Common myeloid progenitor, CD34-positive (primary cell): ENCODE data around the gene PCDHB7.
"Not testable (repeated sequence)": the region's sequence is repeated elsewhere in the genome, so short reads cannot be mapped to it uniquely, and the experiment has no call there.

Experiments used
- CTCF ChIA-PET: fragments of 350-600 bp; sonication (Branson Sonifier 250); formaldehyde crosslinking; loops from one replicate; lab custom pipeline; 2021; ENCODE audit warnings: antibody characterized with exemption; lab: Charles Lee
- POLR2A ChIA-PET: fragments of 350-600 bp; sonication (Branson Sonifier 250); formaldehyde crosslinking; loops from one replicate; lab custom pipeline; 2021; ENCODE audit warnings: antibody characterized with exemption; lab: Charles Lee
- DNase-seq, 3 donors: peaks; one replicate each; pipeline versions ENCODE4 v3.0.0 to v3.0.0-alpha.2; 2013
- H3K27ac ChIP-seq, 2 experiments: 1 replicate in 1 of 2; 2 replicates in 1 of 2; pipeline ENCODE4 v1.7.0; 2013; ENCODE audit warnings: inconsistent platforms in 2 of 2, low read length in 2 of 2, mild to moderate bottlenecking in 2 of 2, low read depth in 1 of 2, moderate library complexity in 1 of 2; ENCODE audit not compliant: severe bottlenecking in 2 of 2, insufficient read depth in 1 of 2, poor library complexity in 1 of 2
- H3K27me3 ChIP-seq, 5 experiments: replicated peaks in 2 of 5; 1 replicate in 3 of 5; 2 replicates in 2 of 5; pipeline versions ENCODE4 v1.6.1 to v1.7.0; 2013; ENCODE audit warnings: low read length in 4 of 5, mild to moderate bottlenecking in 2 of 5, moderate library complexity in 2 of 5, inconsistent platforms in 1 of 5; ENCODE audit not compliant: insufficient read depth in 5 of 5, control insufficient read depth in 4 of 5
- H3K36me3 ChIP-seq, 4 experiments: 1 replicate in 2 of 4; 2 replicates in 2 of 4; pipeline versions ENCODE4 v1.6.1 to v1.7.0; 2013; ENCODE audit warnings: low read length in 3 of 4, control low read depth in 1 of 4, mild to moderate bottlenecking in 1 of 4; ENCODE audit not compliant: control insufficient read depth in 4 of 4, insufficient read depth in 4 of 4
- H3K4me1 ChIP-seq, 4 experiments: 1 replicate in 3 of 4; 2 replicates in 1 of 4; pipeline versions ENCODE4 v1.6.1 to v1.7.1; 2013; ENCODE audit warnings: low read length in 3 of 4, mild to moderate bottlenecking in 3 of 4, control low read depth in 1 of 4, inconsistent platforms in 1 of 4, moderate library complexity in 1 of 4; ENCODE audit not compliant: control insufficient read depth in 4 of 4, insufficient read depth in 4 of 4; ENCODE audit errors: control extremely low read depth in 1 of 4
- H3K4me3 ChIP-seq, 7 experiments: 1 replicate in 4 of 7; 2 replicates in 3 of 7; pipeline versions ENCODE4 v1.5.1 to v1.7.0; 2013; ENCODE audit warnings: mild to moderate bottlenecking in 7 of 7, low read length in 6 of 7, moderate library complexity in 6 of 7, inconsistent platforms in 2 of 7, low read depth in 2 of 7, control low read depth in 1 of 7; ENCODE audit not compliant: insufficient read depth in 4 of 7, control insufficient read depth in 1 of 7; ENCODE audit errors: extremely low read depth in 1 of 7
- H3K9me3 ChIP-seq, 5 experiments: 1 replicate in 4 of 5; 2 replicates in 1 of 5; pipeline versions ENCODE4 v1.6.1 to v1.7.1; 2013; ENCODE audit warnings: low read length in 4 of 5, mild to moderate bottlenecking in 2 of 5, inconsistent platforms in 1 of 5, low read depth in 1 of 5, moderate library complexity in 1 of 5; ENCODE audit not compliant: control insufficient read depth in 4 of 5, insufficient read depth in 2 of 5; ENCODE audit errors: control extremely low read depth in 1 of 5
- WGBS: methylation state at CpG from one replicate; pipeline ENCODE4 v1.1.5; 2013; ENCODE audit not compliant: insufficient coverage; 5-methylcytosine and 5-hydroxymethylcytosine counted together

The PCDHB7 gene

DNA sequence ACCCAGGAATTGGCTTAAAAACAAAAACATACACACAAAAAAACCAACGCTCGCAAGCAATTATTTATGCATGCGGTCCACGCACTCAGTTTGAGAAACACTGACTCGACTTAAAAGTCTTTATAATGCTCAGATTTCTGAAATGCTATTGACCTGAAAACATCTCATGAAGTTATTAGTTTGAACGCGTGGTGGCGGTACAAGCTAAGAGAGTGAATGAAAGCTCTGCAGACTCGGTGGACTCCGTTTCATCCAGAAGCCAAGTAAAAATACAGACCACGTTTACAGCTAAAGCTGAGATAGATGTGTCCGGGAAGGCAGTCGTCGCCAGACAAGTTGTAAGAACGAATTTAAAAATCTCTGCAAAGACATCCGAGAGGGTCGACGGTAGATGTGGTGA, 22.6 kb upstream of the PCDHB7 start, which contains the start of gene PCDHB6:
TSS of gene PCDHB6 (plus strand) at position 246 of the 400 bp plus-strand sequence. CDS start 201 bp downstream, outside the sequence.
- Histone ChIP-seq H3K4me1 (no peaks in the 10 kb centered on the region), H3K9me3 (peaks cover 1 to 27% (median 18%) of the 10 kb centered on the region in 5 experiments), H3K27me3 (peaks cover 5 to 28% (median 9%) of the 10 kb centered on the region in 5 experiments), H3K36me3 (no peaks in the 10 kb centered on the region), H3K4me3 (no peak within 1 kb of the TSS), H3K27ac (no peak within 1 kb of the TSS)
- DNase-seq, result peak in 2 of 3 donors; percentile 3 to 6
- ChIA-PET CTCF (no interaction called here), POLR2A (no interaction called here)
- whole genome bisulfite sequencing, result 19% methylated on average over 18 of the region's 18 CpGs

DNA sequence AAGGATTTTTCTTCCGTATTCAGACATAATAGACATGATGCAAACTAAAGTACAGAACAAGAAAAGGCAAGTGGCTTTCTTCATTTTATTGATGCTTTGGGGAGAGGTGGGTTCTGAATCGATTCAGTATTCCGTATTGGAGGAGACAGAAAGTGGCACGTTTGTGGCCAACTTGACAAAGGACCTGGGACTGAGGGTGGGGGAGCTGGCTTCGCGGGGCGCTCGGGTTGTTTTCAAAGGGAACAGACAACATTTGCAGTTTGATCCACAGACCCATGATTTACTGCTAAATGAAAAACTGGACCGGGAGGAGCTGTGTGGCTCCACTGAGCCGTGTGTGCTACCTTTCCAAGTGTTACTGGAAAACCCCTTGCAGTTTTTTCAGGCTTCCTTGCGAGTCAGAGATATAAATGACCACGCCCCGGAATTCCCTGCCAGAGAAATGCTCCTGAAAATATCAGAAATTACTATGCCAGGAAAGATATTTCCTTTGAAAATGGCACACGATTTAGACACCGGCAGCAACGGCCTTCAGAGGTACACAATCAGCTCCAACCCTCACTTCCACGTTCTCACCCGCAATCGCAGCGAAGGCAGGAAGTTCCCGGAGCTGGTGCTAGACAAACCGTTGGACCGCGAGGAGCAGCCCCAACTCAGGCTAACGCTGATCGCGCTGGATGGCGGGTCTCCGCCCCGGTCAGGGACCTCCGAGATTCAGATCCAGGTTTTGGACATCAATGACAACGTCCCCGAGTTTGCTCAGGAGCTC, 22.0 kb upstream of the PCDHB7 start:
- H3K4me1 ChIP-seq, result no peaks in the 10 kb centered on the region
- peaks cover 1 to 28% (median 21%) of the 10 kb centered on the region in 5 experiments for H3K9me3 ChIP-seq
- H3K36me3 ChIP-seq, result no peaks in the 10 kb centered on the region
- 42% methylated on average over 33 of the region's 33 CpGs for WGBS
- CTCF ChIA-PET, result no interaction called here
- peaks cover 5 to 28% (median 9%) of the 10 kb centered on the region in 5 experiments for H3K27me3 ChIP-seq
- no peak overlapping the region for H3K4me3 ChIP-seq
- no peak for DNase-seq
- H3K27ac ChIP-seq, result no peak overlapping the region
- POLR2A ChIA-PET, result no interaction called here

DNA sequence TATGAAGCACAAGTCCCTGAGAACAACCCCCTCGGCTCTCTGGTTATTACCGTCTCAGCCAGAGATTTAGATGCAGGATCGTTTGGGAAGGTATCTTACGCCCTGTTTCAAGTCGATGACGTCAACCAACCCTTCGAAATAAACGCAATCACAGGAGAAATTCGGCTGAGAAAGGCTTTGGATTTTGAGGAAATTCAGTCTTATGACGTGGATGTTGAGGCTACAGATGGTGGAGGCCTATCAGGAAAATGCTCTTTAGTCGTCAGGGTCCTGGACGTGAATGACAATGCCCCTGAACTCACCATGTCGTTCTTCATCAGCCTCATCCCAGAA, 21.5 kb upstream of the PCDHB7 start:
- H3K4me3 ChIP-seq, result no peak overlapping the region
- WGBS, result 27% methylated on average over 13 of the region's 13 CpGs
- ChIA-PET POLR2A (no interaction called here), CTCF (no interaction called here)
- H3K9me3 ChIP-seq, result peaks cover 1 to 33% (median 22%) of the 10 kb centered on the region in 5 experiments
- no peak overlapping the region for H3K27ac ChIP-seq
- no peaks in the 10 kb centered on the region for H3K4me1 ChIP-seq
- no peak for DNase-seq
- H3K36me3 ChIP-seq, result no peaks in the 10 kb centered on the region
- H3K27me3 ChIP-seq, result peaks cover 5 to 29% (median 9%) of the 10 kb centered on the region in 5 experiments

DNA sequence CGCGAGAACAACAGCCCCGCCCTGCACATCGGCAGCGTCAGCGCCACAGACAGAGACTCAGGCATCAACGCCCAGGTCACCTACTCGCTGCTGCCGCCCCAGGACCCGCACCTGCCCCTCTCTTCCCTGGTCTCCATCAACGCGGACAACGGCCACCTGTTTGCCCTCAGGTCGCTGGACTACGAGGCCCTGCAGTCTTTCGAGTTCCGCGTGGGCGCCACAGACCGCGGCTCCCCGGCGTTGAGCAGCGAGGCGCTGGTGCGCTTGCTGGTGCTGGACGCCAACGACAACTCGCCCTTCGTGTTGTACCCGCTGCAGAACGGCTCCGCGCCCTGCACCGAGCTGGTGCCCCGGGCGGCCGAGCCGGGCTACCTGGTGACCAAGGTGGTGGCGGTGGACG, 20.8 kb upstream of the PCDHB7 start:
- 24% methylated on average over 13 of the region's 41 CpGs for WGBS
- DNase-seq, H3K27ac ChIP-seq, CTCF ChIA-PET, H3K36me3 ChIP-seq, H3K4me3 ChIP-seq, H3K4me1 ChIP-seq, POLR2A ChIA-PET: not testable (repeated sequence)
- Histone ChIP-seq H3K9me3 (peaks cover 1 to 39% (median 28%) of the 10 kb centered on the region in 5 experiments), H3K27me3 (peaks cover 5 to 36% (median 9%) of the 10 kb centered on the region in 5 experiments)

DNA sequence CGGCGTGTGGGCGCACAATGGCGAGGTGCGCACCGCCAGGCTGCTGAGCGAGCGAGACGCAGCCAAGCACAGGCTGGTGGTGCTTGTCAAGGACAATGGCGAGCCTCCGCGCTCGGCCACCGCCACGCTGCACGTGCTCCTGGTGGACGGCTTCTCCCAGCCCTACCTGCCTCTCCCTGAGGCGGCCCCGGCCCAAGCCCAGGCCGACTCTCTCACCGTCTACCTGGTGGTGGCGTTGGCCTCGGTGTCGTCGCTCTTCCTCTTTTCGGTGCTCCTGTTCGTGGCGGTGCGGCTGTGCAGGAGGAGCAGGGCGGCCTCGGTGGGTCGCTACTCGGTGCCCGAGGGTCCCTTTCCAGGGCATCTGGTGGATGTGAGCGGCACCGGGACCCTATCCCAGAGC, 20.3 kb upstream of the PCDHB7 start:
- CTCF ChIA-PET, POLR2A ChIA-PET: not testable (repeated sequence)

DNA sequence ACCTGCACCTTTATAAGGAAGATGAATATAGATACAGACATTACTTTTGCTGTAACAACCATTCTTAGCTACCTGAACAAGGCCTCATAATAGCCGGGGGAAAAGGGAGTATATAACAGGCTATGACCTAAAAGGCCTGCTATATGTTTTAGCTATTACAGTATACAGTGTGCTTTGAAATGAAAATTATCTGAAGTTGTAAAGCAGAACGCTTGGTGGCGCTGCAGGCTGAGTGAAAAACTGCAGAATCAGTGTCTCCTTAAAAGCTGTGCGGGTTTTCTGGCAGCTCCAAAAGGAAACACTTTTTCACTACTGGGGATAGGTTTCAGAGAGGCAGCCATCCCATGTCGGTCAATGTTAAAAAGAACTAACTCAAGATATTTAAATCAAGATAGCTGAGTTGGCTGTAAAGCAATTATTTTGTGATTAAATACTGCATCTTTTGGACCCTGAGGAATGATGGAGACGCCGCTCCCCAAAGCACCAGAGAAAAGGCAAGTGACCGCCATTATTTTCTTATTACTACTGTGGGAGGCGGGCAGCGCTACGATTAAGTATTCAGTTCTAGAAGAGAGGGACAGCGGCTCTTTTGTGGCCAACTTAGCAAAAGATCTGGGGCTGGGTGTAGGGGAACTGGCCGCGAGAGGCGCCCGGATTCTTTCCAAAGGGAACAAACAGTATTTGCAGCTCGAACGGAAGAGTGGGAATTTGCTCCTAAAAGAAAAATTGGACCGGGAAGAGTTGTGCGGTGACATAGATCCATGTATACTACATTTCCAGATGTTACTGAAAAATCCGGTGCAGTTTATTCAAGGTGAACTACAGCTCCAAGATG, 16.7 kb upstream of the PCDHB7 start:
- DNase-seq, result no peak
- no peak overlapping the region for H3K4me3 ChIP-seq
- peaks cover 3 to 42% (median 25%) of the 10 kb centered on the region in 5 experiments for H3K9me3 ChIP-seq
- H3K27ac ChIP-seq, result no peak overlapping the region
- CTCF ChIA-PET, result no interaction called here
- peaks cover 2 to 38% (median 6%) of the 10 kb centered on the region in 5 experiments for H3K27me3 ChIP-seq
- WGBS, result 29% methylated on average over 19 of the region's 21 CpGs
- H3K36me3 ChIP-seq, result no peaks in the 10 kb centered on the region
- H3K4me1 ChIP-seq, result no peaks in the 10 kb centered on the region
- POLR2A ChIA-PET, result no interaction called here

More for the DNA sequence above, 20.3 kb upstream of the PCDHB7 start:
- not testable (repeated sequence) for H3K4me3 ChIP-seq, H3K4me1 ChIP-seq, H3K27ac ChIP-seq, DNase-seq, H3K36me3 ChIP-seq
- peaks cover 5 to 40% (median 9%) of the 10 kb centered on the region in 5 experiments for H3K27me3 ChIP-seq
- peaks cover 3 to 44% (median 33%) of the 10 kb centered on the region in 5 experiments for H3K9me3 ChIP-seq
- 30% methylated on average over 10 of the region's 36 CpGs for WGBS

DNA sequence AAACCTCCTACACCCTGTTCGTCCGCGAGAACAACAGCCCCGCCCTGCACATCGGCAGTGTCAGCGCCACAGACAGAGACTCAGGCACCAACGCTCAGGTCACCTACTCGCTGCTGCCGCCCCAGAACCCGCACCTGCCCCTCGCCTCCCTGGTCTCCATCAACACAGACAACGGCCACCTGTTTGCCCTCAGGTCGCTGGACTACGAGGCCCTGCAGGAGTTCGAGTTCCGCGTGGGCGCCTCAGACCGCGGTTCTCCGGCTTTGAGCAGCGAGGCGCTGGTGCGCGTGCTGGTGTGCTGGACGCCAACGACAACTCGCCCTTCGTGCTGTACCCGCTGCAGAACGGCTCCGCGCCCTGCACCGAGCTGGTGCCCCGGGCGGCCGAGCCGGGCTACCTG, 15.1 kb upstream of the PCDHB7 start:
- POLR2A ChIA-PET, CTCF ChIA-PET, H3K36me3 ChIP-seq, DNase-seq, H3K4me3 ChIP-seq, H3K27ac ChIP-seq, H3K4me1 ChIP-seq: not testable (repeated sequence)
- peaks cover 0 to 27% (median 2%) of the 10 kb centered on the region in 5 experiments for H3K27me3 ChIP-seq
- H3K9me3 ChIP-seq, result peaks cover 3 to 32% (median 17%) of the 10 kb centered on the region in 5 experiments
- WGBS, result 36% methylated on average over 16 of the region's 38 CpGs
